ENCODE results near the gene EMILIN2. TPM values are rescaled to one million over a fixed set of nuclear protein-coding genes. Genes with fewer than 3 reads are reported as not detected.

The EMILIN2 gene
- total and polyA plus RNA-seq, 2 donors (not counting 1 experiment from before 2014, with no cell fraction given): 2.5 to 48.2 TPM

GRCh38 chr18:2854875-2855274 is 8.1 kb downstream of the EMILIN2 start:
- Histone ChIP-seq H3K9me3 (ENCODE audit: control extremely low read depth in 1 of 3, control insufficient read depth in 2 of 3, insufficient read depth in 1 of 3, low read length in 2 of 3) (no peaks in the 10 kb centered on the region), H3K4me3 (ENCODE audit: control extremely low read depth in 1 of 5, extremely low read depth in 1 of 5, insufficient read depth in 1 of 5, low read depth in 2 of 5, low read length in 4 of 5) (no peak overlapping the region), H4K20me1 (ENCODE audit: control insufficient read depth, insufficient read depth, low read length, poor library complexity, severe bottlenecking) (no peaks in the 10 kb centered on the region), H3K36me3 (replicated peaks in 1 of 2; ENCODE audit: control extremely low read depth in 1 of 2, control insufficient read depth in 1 of 2, extremely low read depth in 1 of 2, insufficient read depth in 2 of 2, low read length in 1 of 2) (no peaks in the 10 kb centered on the region), H3K79me2 (ENCODE audit: control insufficient read depth, insufficient read depth, low read length) (no peaks in the 10 kb centered on the region), H3K4me2 (replicated peaks; ENCODE audit: low read depth, low read length, poor library complexity, severe bottlenecking) (no peak overlapping the region), H3K4me1 (ENCODE audit: control insufficient read depth in 2 of 2, insufficient read depth in 2 of 2, low read length in 2 of 2) (no peaks in the 10 kb centered on the region), H2AFZ (ENCODE audit: insufficient read depth, low read depth, low read length, poor library complexity, severe bottlenecking) (no peak overlapping the region), H3K27me3 (replicated peaks in 1 of 4; ENCODE audit: control extremely low read depth in 1 of 4, control insufficient read depth in 3 of 4, insufficient read depth in 4 of 4, low read length in 3 of 4) (peaks cover 0 to 19% (median 9%) of the 10 kb centered on the region in 4 experiments), H3K9ac (ENCODE audit: low read length) (no peak overlapping the region), H3K27ac (ENCODE audit: low read length in 2 of 2) (no peak overlapping the region)
- WGBS (ENCODE audit: insufficient coverage): 95% methylated on average over 5 of the region's 6 CpGs
- DNase-seq (no peak), ATAC-seq (ENCODE audit: low read depth) (no peak)
- POLR2A ChIA-PET: no interaction called here
- Mint-ChIP-seq H3K4me3 (no peak overlapping the region), H3K4me1 (no peaks in the 10 kb centered on the region), H3K9me3 (ENCODE audit: insufficient read depth) (peaks cover 6% of the 10 kb centered on the region), H3K27ac (no peak overlapping the region), H3K27me3 (peaks cover 10% of the 10 kb centered on the region)
- CTCF ChIA-PET: no interaction called here
- intact Hi-C loops (cut with micrococcal nuclease): no loop called here
- no peak for TF ChIP-seq CTCF (IDR thresholded peaks at IDR 0.05)
- TF ChIP-seq EZH2 (IDR thresholded peaks at IDR 0.05; ENCODE audit: borderline replicate concordance, insufficient read depth, low read depth, low read length, poor library complexity, severe bottlenecking): no peak

GRCh38 chr18:2855560-2856350 is 8.9 kb downstream of the EMILIN2 start:
- ATAC-seq (ENCODE audit: low read depth) (no peak), DNase-seq (no peak)
- H3K9me3 Mint-ChIP-seq (ENCODE audit: insufficient read depth): peaks cover 6% of the 10 kb centered on the region
- POLR2A ChIA-PET: no interaction called here
- Histone ChIP-seq H3K79me2 (ENCODE audit: control insufficient read depth, insufficient read depth, low read length) (no peaks in the 10 kb centered on the region), H3K4me3 (ENCODE audit: control extremely low read depth in 1 of 5, extremely low read depth in 1 of 5, insufficient read depth in 1 of 5, low read depth in 2 of 5, low read length in 4 of 5) (no peak overlapping the region), H3K27me3 (replicated peaks in 1 of 4; ENCODE audit: control extremely low read depth in 1 of 4, control insufficient read depth in 3 of 4, insufficient read depth in 4 of 4, low read length in 3 of 4) (peaks cover 0 to 11% (median 2%) of the 10 kb centered on the region in 4 experiments), H3K9ac (ENCODE audit: low read length) (no peak overlapping the region), H2AFZ (ENCODE audit: insufficient read depth, low read depth, low read length, poor library complexity, severe bottlenecking) (no peak overlapping the region), H3K36me3 (replicated peaks in 1 of 2; ENCODE audit: control extremely low read depth in 1 of 2, control insufficient read depth in 1 of 2, extremely low read depth in 1 of 2, insufficient read depth in 2 of 2, low read length in 1 of 2) (no peaks in the 10 kb centered on the region), H3K9me3 (ENCODE audit: control extremely low read depth in 1 of 3, control insufficient read depth in 2 of 3, insufficient read depth in 1 of 3, low read length in 2 of 3) (no peaks in the 10 kb centered on the region), H3K27ac (ENCODE audit: low read length in 2 of 2) (no peak overlapping the region), H4K20me1 (ENCODE audit: control insufficient read depth, insufficient read depth, low read length, poor library complexity, severe bottlenecking) (no peaks in the 10 kb centered on the region), H3K4me1 (ENCODE audit: control insufficient read depth in 2 of 2, insufficient read depth in 2 of 2, low read length in 2 of 2) (no peaks in the 10 kb centered on the region), H3K4me2 (replicated peaks; ENCODE audit: low read depth, low read length, poor library complexity, severe bottlenecking) (no peak overlapping the region)
- H3K27ac Mint-ChIP-seq: no peak overlapping the region
- intact Hi-C loops (cut with micrococcal nuclease): no loop called here
- CTCF ChIA-PET: no interaction called here
- H3K27me3 Mint-ChIP-seq: peaks cover 7% of the 10 kb centered on the region
- 97% methylated on average over 16 of the region's 22 CpGs for whole genome bisulfite sequencing (ENCODE audit: insufficient coverage)
- no peak for TF ChIP-seq EZH2 (IDR thresholded peaks at IDR 0.05; ENCODE audit: borderline replicate concordance, insufficient read depth, low read depth, low read length, poor library complexity, severe bottlenecking)
- no peak for TF ChIP-seq CTCF (IDR thresholded peaks at IDR 0.05)
- H3K4me3 Mint-ChIP-seq: no peak overlapping the region
- no peaks in the 10 kb centered on the region for H3K4me1 Mint-ChIP-seq
